Measurements from ENCODE around the gene TMEM273. TPM values are rescaled to one million over a fixed set of nuclear protein-coding genes. Genes with fewer than 3 reads are reported as not detected.
A peak's percentile ranks its signal among the peaks of the same experiment; 100 is the strongest.

TMEM273 gene
- total RNA-seq, 2 donors from 2014 or later, result 14.3 to 14.8 TPM

DNA sequence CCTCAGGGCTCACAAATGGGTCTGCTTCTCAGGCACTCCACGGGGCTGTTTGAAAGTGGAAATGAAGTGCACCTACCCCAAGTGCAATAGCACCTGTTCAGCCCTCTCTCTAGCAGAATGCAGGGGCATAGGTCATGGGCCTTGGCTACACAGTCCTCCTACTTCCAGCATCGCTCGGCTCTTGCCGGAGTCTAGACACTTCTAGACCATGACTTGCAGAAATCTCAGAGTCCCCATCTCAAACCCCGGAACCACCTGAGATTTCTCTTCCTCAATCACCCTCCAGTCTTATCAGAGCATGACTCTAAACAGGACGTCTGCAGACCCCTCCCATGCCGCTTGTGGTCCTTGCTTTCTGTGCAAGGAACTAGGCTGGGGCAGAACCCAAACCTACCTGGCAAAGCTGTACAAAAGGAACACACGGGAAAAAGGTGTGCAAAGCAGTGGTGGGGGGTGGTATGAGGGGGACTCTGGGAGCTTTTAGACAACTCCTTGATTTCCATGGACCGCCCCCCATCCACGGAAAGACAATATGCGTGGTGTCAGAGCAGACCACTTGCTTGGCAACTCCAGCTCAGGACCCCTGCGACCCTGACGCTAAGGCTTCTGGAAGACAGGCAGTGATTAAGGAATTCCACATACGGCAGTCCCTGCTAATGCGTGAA is 13.8 kb downstream of the TMEM273 start:
- TF ChIP-seq, protein P1, sequence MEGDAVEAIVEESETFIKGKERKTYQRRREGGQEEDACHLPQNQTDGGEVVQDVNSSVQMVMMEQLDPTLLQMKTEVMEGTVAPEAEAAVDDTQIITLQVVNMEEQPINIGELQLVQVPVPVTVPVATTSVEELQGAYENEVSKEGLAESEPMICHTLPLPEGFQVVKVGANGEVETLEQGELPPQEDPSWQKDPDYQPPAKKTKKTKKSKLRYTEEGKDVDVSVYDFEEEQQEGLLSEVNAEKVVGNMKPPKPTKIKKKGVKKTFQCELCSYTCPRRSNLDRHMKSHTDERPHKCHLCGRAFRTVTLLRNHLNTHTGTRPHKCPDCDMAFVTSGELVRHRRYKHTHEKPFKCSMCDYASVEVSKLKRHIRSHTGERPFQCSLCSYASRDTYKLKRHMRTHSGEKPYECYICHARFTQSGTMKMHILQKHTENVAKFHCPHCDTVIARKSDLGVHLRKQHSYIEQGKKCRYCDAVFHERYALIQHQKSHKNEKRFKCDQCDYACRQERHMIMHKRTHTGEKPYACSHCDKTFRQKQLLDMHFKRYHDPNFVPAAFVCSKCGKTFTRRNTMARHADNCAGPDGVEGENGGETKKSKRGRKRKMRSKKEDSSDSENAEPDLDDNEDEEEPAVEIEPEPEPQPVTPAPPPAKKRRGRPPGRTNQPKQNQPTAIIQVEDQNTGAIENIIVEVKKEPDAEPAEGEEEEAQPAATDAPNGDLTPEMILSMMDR (IDR thresholded peaks at IDR 0.05), result no peak
- Histone ChIP-seq H3K36me3 (no peaks in the 10 kb centered on the region), H3K27ac (no peak overlapping the region), H3K9me3 (no peaks in the 10 kb centered on the region), H3K4me3 (no peak overlapping the region), H3K4me1 (peaks cover 0 to 22% of the 10 kb centered on the region in 2 donors), H3K27me3 (no peaks in the 10 kb centered on the region)
- DNase-seq (ENCODE audit: low spot score), result peak; percentile 48

DNA sequence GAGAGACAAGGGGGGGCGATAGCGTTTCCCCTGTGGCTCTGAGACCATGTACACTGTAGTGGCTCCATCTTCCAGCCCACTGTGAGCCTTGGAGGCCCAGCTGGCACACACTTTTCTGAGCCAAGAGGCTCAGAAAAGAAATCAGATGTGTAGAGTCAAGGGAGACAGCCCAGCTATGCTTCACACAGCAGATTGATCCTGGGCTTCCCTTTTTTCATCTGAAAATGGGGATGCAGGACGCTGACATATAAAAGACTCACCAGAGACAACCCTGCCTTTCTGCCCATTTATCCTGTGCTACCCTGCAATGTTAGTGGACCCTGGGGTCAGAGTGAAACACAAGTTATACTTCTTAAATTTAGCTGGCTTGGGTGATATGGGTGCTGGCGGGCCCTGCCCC is 14.3 kb downstream of the TMEM273 start:
- H3K27ac ChIP-seq, result no peak overlapping the region
- H3K4me1 ChIP-seq, result peaks cover 0 to 22% of the 10 kb centered on the region in 2 donors
- H3K36me3 ChIP-seq, result no peaks in the 10 kb centered on the region
- no peak for DNase-seq (ENCODE audit: low spot score)
- TF ChIP-seq, protein P1 (IDR thresholded peaks at IDR 0.05), result no peak
- H3K4me3 ChIP-seq, result no peak overlapping the region
- H3K9me3 ChIP-seq, result no peaks in the 10 kb centered on the region
- no peaks in the 10 kb centered on the region for H3K27me3 ChIP-seq

DNA sequence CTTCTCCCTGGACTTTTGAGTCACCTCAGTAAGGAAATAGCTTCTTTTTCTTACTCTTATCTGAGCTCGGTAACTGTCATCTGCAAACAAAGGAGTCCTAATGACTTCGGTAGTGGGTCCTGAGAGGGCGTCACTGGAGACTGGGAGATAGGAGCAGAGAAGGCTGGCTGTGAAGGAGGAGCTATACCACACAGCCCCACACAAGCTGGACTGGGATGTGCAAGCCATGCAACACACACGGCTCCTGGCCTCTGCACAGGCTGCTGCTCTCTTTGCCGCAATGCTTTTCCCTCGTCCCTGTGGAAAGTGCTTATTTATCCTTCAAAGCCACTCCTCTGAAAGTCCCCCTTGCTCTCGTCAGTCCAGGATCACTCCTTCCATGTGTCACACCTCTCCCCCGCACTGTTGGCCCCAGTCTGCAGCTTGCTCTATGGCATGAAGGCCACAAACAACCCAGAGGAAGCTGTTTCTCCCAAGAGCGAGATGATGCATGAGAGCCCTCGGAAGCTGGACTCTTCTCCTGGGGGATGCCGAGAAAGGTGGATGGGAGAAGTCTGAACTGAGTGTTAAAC is 14.9 kb downstream of the TMEM273 start:
- no peaks in the 10 kb centered on the region for H3K27me3 ChIP-seq
- H3K4me1 ChIP-seq, result peaks cover 0 to 23% of the 10 kb centered on the region in 2 donors
- H3K27ac ChIP-seq, result no peak overlapping the region
- peak; percentile 53 for DNase-seq (ENCODE audit: low spot score)
- H3K4me3 ChIP-seq, result no peak overlapping the region
- H3K9me3 ChIP-seq, result no peaks in the 10 kb centered on the region
- H3K36me3 ChIP-seq, result no peaks in the 10 kb centered on the region
- TF ChIP-seq, protein P1 (IDR thresholded peaks at IDR 0.05), result no peak

DNA sequence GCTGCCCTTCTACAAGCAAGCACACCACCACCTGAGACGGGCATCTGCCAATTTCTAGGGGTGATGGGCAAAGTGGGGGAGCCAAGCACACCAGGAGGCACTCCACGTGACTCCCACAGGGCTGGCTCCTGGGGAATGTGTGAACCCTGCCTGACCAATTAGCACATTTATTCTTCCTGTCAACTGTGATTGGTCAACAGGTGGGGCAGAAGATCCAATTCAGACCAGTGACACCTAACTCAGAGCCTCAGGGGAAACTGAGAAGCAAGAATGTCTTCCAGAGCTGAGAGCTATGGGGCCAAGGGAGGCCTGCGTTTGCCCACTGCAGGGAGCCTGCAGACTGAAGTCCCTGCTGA is 15.4 kb downstream of the TMEM273 start:
- H3K9me3 ChIP-seq, result no peaks in the 10 kb centered on the region
- no peak for DNase-seq (ENCODE audit: low spot score)
- no peaks in the 10 kb centered on the region for H3K27me3 ChIP-seq
- H3K4me3 ChIP-seq, result no peak overlapping the region
- no peaks in the 10 kb centered on the region for H3K36me3 ChIP-seq
- TF ChIP-seq, protein P1 (IDR thresholded peaks at IDR 0.05), result no peak
- H3K4me1 ChIP-seq, result peaks cover 0 to 23% of the 10 kb centered on the region in 2 donors
- no peak overlapping the region for H3K27ac ChIP-seq

DNA sequence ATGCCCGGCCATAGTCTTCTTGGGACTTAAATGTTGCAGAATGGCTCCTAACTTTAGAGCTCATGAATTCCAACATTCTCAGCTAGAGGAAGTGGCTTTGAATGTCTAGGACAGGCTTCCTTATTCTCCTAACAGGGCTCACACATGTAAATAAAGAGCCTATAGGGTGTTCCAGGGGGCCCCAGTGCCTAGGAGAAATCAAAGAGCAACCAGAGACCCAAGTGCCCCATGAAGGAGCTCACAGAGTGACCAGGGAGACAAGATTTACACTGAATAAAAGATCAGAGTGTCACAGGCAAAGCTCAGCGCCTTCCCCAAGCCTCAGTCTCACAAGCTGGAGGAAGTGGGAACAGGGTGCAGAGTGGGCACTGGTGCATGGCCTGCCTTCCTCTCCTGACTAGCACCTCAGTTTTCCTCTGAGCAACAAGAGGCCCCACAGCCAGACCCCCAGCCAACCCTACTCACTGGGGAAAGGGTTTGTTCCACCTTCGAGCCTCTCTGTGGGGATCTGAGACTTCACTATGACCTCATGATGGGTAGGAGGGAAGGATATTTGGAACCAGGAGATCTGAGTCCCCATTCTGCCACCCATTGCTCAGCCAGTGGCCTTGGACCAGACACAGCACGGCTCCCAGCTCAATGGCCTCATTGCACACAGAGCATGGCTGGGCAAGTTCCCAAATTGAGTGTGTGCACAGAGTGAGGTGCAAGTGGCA is 16.0 kb downstream of the TMEM273 start:
- TF ChIP-seq, protein P1 (IDR thresholded peaks at IDR 0.05), result no peak
- no peak for DNase-seq (ENCODE audit: low spot score)

More for the DNA sequence above, 16.0 kb downstream of the TMEM273 start:
- Histone ChIP-seq H3K27ac (no peak overlapping the region), H3K27me3 (no peaks in the 10 kb centered on the region), H3K9me3 (no peaks in the 10 kb centered on the region), H3K36me3 (no peaks in the 10 kb centered on the region), H3K4me1 (peaks cover 0 to 23% of the 10 kb centered on the region in 2 donors), H3K4me3 (no peak overlapping the region)
